Activated naive CD4-positive, alpha-beta T cell treated with anti-CD3 and anti-CD28 coated beads for 36 hours (primary cell): ENCODE measurements around the gene ADAMTSL4. TPM values are rescaled to one million over a fixed set of nuclear protein-coding genes. Genes with fewer than 3 reads are reported as not detected.
A peak's percentile ranks its signal among the peaks of the same experiment; 100 is the strongest.

Experiments
- CTCF ChIA-PET: fragments of 350-600 bp; sonication (Branson Sonifier 250); formaldehyde crosslinking; loops from one replicate; lab custom pipeline; 2021; ENCODE audit warnings: antibody characterized with exemption; lab: Charles Lee
- DNase-seq: peaks from one replicate; pipeline ENCODE4 v3.0.0-alpha.2; 2020
- H3K27ac Mint-ChIP-seq: one replicate; pipeline ENCODE4 v1.8.0; 2021; ENCODE audit warnings: mild to moderate bottlenecking, mixed read lengths
- H3K27me3 Mint-ChIP-seq: one replicate; pipeline ENCODE4 v1.8.0; 2021; ENCODE audit warnings: low read depth, mixed read lengths
- H3K36me3 Mint-ChIP-seq: one replicate; pipeline ENCODE4 v1.8.0; 2021; ENCODE audit warnings: low read depth, mixed read lengths
- H3K4me1 Mint-ChIP-seq: one replicate; pipeline ENCODE4 v1.8.0; 2021; ENCODE audit warnings: low read depth, mixed read lengths
- H3K4me3 Mint-ChIP-seq: one replicate; pipeline ENCODE4 v1.8.0; 2021; ENCODE audit warnings: mild to moderate bottlenecking, moderate library complexity, mixed read lengths
- H3K9me3 Mint-ChIP-seq: one replicate; pipeline ENCODE4 v1.8.0; 2021; ENCODE audit warnings: mixed read lengths
- intact Hi-C: fragments of 100-400 bp; cut with micrococcal nuclease; formaldehyde crosslinking; loops from one replicate; pipeline ENCODE4 v1.15.1; 2023
- total RNA-seq, 2 experiments: library from RNA; stranded (reverse); gene quantifications; one replicate each; pipeline ENCODE4 v1.2.3, GENCODE V29; 2021

The ADAMTSL4 gene
- total RNA-seq, 2 experiments from 2014 or later: 1.3 to 2.0 TPM

DNA sequence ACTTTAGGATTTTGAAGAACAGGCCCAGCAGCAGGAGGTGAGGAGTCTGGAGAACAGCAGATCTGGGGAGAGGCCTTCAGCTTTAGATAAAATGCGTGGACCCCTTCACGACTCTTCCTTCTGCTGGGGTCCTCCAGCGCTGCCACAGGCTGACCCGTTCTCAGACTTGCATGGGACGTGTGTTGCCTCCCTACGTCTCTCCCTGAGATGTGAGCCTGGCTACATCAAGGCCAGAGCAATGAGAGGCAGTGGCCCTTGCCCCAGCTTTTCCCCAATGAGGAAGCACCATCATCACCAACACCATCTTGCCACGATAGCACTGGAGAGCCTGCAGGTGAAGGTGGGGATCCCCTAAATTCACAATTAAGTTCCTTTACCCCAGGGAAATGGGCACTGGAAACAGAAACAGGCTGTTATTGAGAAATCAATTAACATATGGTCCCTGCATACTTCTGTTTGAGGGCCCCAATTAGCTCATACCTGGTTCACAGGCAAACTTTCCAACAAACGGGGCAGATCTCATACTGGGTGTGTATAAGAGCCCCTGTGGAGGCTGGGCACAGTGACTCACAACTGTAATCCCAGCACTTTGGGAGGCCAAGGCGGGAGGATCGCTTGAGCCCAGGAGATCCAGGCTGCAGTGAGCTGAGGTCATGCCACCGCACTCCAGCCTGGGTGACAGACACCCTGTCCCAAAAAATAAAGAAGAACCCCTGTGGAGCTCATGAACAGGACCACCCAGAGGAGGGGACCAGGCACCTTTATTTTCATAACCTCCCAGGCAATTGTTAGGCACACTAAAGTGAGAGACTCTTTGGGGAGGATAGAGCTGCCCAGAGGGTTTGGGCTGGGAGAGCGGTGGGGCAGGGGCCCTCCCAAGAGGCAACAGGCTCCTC lies 12.1 kb upstream of the ADAMTSL4 start:
- CTCF ChIA-PET: interaction anchor here (0.6 to 1.7 kb wide), 3 partner anchors 15 to 24 kb away, joined by 6 read pairs; no protein-coding TSS in a partner anchor
- no peaks in the 10 kb centered on the region for H3K36me3 Mint-ChIP-seq
- peaks cover 3% of the 10 kb centered on the region for H3K27me3 Mint-ChIP-seq
- no peak for DNase-seq
- intact Hi-C loops: no loop called here
- H3K4me1 Mint-ChIP-seq: peaks cover 2% of the 10 kb centered on the region
- H3K4me3 Mint-ChIP-seq: no peak overlapping the region
- H3K9me3 Mint-ChIP-seq: no peaks in the 10 kb centered on the region
- H3K27ac Mint-ChIP-seq: no peak overlapping the region

DNA sequence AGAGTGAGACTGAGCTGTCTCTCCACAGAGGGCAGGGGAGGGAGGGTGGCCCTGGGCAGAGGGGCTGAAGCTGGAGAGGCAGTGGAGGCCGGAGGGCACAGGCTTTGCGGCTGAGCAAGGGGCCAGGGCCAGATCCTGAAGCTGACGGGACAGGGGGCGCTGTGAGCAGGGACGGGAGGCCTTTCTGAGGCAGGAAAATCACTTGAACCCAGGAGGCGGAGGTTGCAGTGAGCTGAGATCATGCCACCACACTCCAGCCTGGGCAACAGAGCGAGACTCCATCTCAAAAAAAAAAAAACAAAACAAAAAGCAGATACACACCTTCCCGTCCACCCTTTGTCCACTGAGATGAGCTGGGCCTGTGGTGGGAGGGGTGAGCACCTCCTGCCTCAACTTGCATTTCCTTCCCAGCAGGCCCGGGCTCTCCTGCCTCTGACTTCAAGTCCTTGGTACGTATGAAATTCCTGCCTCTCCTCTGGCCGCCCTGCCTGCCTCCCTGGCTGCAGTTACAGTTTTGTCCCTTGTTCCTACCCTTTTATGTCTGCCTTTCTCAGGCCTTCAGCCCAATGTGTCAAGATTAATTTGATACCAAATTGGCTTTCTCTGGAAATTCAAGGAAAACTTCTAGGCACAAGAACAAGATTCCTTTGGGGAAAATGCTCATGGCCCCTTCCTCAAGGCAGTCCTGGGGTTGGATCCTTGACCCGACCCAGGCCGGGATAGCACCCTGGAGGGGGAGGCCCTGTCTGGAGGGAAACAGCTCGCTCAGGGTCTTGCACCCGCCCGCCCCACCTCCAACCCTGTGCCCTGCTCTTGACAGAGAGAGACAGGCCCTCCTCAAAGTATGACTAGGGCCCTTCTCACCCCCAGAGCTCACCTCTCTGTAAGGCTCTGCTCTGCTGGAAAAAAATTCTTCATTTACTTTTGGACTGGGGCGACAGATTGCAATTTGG lies 11.2 kb upstream of the ADAMTSL4 start:
- peaks cover 5% of the 10 kb centered on the region for H3K27me3 Mint-ChIP-seq
- intact Hi-C loops: no loop called here
- CTCF ChIA-PET: interaction anchor here (0.5 to 1.7 kb wide), 3 partner anchors 22 to 105 kb away, joined by 3 to 6 read pairs (median 6); no protein-coding TSS in a partner anchor
- H3K4me1 Mint-ChIP-seq: no peaks in the 10 kb centered on the region
- no peak for DNase-seq
- no peak overlapping the region for H3K4me3 Mint-ChIP-seq
- no peak overlapping the region for H3K27ac Mint-ChIP-seq
- H3K36me3 Mint-ChIP-seq: no peaks in the 10 kb centered on the region
- no peaks in the 10 kb centered on the region for H3K9me3 Mint-ChIP-seq

DNA sequence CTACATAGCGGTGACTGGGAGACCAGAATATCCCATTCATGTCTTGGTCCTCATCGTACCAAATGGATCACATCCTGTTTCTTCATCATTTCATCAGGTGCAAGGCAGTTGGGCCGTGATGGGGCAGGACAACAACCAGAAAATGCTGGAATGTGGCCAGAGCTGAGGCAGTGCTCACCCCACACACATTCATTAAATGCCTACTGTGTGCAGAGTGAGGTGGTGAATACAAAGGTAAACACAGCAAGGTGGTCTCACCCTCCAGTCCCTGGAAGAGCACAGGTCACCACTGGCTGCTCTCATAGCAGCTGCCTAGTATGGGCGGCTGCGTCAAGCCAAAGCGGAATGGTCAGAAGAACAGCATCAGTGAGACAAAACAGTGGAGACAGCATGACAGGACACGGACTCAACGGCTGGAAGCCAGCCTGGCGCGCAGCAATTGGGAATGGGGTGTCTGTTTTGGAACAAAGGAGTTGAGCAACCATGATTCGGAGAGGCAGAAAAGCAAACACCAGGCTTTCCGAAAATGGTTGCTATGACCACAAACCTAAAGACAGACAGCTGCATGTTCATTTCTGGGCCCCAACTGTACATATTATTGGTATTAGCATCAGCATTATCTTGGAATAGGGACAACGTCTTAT lies 5.6 kb upstream of the ADAMTSL4 start:
- DNase-seq: no peak
- Mint-ChIP-seq H3K4me1 (peaks cover 3% of the 10 kb centered on the region), H3K27me3 (peaks cover 13% of the 10 kb centered on the region), H3K36me3 (no peaks in the 10 kb centered on the region), H3K4me3 (no peak overlapping the region), H3K27ac (no peak overlapping the region), H3K9me3 (no peaks in the 10 kb centered on the region)
- intact Hi-C loops: no loop called here
- CTCF ChIA-PET: interaction anchor here (3.4 kb wide), 1 partner anchor 11 kb away, joined by 14 read pairs; no protein-coding TSS in a partner anchor

DNA sequence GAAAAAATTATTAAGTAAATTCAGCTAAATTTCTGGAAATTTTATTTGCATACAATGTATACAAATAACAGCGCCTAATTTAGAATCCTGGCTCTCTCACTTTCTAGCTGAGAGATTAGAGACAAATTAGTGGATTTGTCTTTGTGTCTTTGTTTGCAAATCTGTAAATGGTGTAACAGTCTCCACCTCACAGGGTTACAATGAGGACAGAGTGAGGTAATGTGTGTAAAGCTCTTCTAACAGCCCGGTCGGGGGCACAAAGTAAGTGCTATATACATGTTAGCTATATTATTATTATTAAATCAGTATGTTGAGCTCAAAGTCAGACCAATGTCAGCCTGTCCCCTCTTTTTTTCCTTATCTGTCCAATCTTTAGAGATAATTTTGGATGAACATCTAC lies 5.0 kb upstream of the ADAMTSL4 start:
- CTCF ChIA-PET: interaction anchor here (3.4 kb wide), 1 partner anchor 12 kb away, joined by 14 read pairs; no protein-coding TSS in a partner anchor
- no peak overlapping the region for H3K4me3 Mint-ChIP-seq
- peaks cover 3% of the 10 kb centered on the region for H3K4me1 Mint-ChIP-seq

DNA sequence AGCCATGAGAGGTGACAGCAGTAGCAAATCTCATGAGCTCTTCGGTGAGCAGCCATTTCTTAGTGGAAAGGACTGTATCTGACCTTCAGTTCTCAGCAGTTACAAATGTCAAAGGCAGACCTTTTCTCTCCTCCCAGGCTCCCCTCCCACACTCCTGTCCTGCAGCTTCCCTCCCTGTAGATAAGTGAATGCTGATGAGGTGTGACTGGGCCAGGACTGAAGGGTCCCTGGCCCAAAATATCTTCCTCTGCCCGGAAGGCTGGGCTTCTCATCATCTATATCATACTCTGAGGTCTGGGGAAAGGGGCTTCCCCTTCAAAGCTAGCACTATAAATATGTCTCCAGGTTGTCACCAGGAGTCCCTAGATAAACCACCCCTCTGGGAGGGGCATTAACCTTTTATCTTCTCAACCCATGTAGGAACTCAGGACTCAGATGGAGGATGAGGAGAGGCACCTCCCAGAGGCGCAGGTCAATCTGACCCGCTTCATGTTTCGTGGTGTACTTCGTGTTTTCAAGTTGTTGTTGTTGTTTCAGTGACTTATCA lies 3.6 kb upstream of the ADAMTSL4 start:
- CTCF ChIA-PET: interaction anchor here (3.4 kb wide), 1 partner anchor 13 kb away, joined by 14 read pairs; no protein-coding TSS in a partner anchor
- no peak for DNase-seq
- Mint-ChIP-seq H3K27me3 (peaks cover 23% of the 10 kb centered on the region), H3K9me3 (no peaks in the 10 kb centered on the region), H3K27ac (no peak overlapping the region), H3K4me3 (no peak overlapping the region), H3K36me3 (no peaks in the 10 kb centered on the region), H3K4me1 (peaks cover 9% of the 10 kb centered on the region)
- intact Hi-C loops: no loop called here

More for the DNA sequence above, 5.0 kb upstream of the ADAMTSL4 start:
- Mint-ChIP-seq H3K27me3 (peaks cover 13% of the 10 kb centered on the region), H3K36me3 (no peaks in the 10 kb centered on the region), H3K27ac (no peak overlapping the region), H3K9me3 (no peaks in the 10 kb centered on the region)
- DNase-seq: no peak
- intact Hi-C loops: no loop called here

DNA sequence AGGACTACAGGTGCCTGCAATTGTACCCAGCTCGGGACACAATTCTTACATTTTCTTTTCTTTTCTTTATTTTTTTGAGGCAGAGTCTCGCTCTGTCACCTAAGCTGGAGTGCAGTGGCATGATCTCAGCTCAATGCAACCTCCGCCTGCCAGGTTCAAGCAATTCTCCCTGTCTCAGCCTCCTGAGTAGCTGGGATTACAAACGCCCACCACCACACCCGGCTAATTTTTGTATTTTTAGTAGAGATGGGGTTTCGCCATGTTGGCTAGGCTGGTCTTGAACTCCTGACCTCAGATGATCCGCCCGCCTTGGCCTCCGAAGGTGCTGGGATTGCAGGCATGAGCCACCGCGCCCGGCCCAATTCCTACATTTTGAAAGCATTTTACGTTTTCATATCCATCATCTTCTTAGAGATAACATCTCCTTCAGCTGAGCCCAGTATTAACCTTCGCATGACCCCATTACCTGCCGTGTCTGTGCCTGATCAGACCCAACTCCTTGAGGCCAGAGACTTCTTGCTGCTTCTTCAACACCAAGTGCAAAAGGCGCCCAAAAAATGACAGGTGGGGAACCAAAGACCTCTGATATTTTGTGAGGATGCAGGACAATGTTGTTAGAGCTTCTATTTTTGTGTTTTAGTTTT lies 2.8 kb upstream of the ADAMTSL4 start:
- DNase-seq: no peak
- H3K9me3 Mint-ChIP-seq: no peaks in the 10 kb centered on the region
- CTCF ChIA-PET: interaction anchor here (0.6 to 3.4 kb wide), 3 partner anchors 14 to 69 kb away, joined by 3 to 14 read pairs (median 4); no protein-coding TSS in a partner anchor
- H3K36me3 Mint-ChIP-seq: no peaks in the 10 kb centered on the region
- intact Hi-C loops: no loop called here
- H3K27me3 Mint-ChIP-seq: peaks cover 31% of the 10 kb centered on the region
- peaks cover 18% of the 10 kb centered on the region for H3K4me1 Mint-ChIP-seq
- no peak overlapping the region for H3K27ac Mint-ChIP-seq
- H3K4me3 Mint-ChIP-seq: no peak overlapping the region

DNA sequence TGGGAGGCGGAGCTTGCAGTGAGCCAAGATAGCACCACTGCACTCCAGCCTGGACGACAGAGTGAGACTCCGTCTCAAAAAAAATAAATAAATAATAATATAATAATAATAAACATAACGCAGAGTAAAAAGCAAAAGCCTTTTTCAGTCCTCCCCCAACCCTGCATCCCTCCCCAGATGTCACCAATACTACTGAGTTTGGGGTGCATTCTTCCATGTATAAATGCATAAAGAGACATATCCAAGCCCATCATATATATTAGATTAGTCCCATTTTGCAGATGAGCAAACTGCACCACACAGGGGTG lies 930 bp upstream of the ADAMTSL4 start:
- peaks cover 33% of the 10 kb centered on the region for H3K27me3 Mint-ChIP-seq

DNA sequence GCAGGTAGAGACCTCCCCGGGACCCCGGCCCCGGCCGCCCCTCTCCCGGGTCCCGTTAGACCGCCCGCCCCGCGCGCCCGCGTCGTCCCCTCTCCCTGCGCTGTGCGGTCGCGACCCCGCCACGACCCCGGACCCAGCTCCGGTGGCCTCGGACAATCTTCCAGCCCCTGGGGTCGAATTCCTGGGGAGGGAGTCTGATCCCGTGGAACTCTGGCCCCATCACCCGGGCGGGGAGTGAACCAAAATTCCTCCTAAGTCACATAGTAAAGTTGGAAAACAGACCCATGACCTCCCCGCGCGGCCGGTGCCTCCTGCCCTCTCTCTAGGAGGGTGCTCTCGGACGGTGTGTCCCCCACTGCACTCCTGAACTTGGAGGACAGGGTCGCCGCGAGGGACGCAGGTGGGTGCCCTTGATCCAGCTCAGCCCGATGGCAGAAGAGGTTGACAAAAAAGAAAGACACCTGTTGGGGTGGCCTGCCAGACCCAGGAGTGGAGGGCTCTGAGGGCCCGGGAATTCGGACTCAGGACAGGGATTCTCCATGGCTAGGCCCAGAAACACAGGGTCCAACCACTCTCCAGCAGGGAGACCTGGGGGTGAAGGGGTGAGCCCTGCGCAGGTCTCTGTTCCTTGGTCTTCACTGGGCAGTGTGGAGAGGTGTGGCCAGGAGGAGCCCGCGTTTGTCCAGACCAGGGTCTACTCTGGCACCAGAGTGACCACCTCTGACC lies 451 bp downstream of the ADAMTSL4 start:
- Mint-ChIP-seq H3K27me3 (peaks cover 33% of the 10 kb centered on the region), H3K36me3 (no peaks in the 10 kb centered on the region), H3K4me1 (peaks cover 32% of the 10 kb centered on the region), H3K9me3 (no peaks in the 10 kb centered on the region), H3K27ac (no peak overlapping the region), H3K4me3 (peak overlapping the region; percentile 76)
- intact Hi-C loops: no loop called here
- CTCF ChIA-PET: interaction anchor here (1.1 to 2.4 kb wide), 4 partner anchors 10 to 129 kb away, joined by 3 to 20 read pairs (median 11); no protein-coding TSS in a partner anchor
- DNase-seq: no peak

More for the DNA sequence above, 930 bp upstream of the ADAMTSL4 start:
- no peak overlapping the region for H3K27ac Mint-ChIP-seq
- H3K9me3 Mint-ChIP-seq: no peaks in the 10 kb centered on the region
- H3K4me3 Mint-ChIP-seq: peak overlapping the region; percentile 69
- H3K4me1 Mint-ChIP-seq: peaks cover 32% of the 10 kb centered on the region
- no peak for DNase-seq
- CTCF ChIA-PET: interaction anchor here (0.6 to 2.4 kb wide), 10 partner anchors 12 to 546 kb away, joined by 3 to 16 read pairs (median 4); partner anchors contain the start of genes FALEC and MCL1
- H3K36me3 Mint-ChIP-seq: no peaks in the 10 kb centered on the region
- intact Hi-C loops: no loop called here

DNA sequence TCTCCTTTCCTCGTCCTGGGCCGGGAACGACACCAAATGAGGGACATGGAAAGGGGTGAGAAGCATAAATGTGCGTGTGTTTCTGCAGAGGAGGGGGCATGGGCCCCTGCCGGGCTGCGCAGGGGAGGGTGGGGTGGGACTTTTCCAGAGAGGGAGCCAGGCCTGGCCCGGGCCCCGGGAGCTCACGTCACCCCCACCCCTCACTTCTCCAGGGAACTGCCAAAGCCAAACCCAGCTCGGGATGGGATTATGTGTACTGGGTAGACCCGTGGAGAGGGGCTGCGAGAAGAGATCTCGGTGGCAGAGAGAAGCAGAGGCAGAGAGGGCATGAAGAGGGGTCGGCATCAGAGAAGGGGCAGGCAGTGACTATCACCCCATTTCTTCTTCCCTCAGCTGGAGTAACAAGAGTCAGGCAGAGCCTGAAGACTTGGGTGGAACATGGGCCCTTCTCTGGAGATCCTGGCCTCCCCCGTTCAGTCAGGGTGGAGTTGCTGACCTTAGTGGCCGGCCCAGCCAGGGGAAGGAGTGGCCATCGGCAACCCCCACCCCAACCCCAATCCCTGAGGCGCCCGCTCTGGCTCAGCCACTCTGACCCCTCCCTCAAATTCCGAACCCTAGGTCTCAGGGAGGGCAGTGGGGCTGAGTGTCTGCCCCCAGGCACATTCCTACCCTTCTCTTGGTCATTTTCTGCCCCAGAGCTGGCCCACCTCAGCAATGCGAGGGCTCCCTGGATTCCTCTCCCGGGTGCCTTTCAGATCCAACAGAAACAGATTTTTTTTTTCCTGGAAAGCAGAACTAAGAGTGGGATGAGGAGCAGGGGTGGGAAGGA lies 1.2 kb downstream of the ADAMTSL4 start:
- CTCF ChIA-PET: interaction anchor here (1.7 to 2.4 kb wide), 3 partner anchors 10 to 70 kb away, joined by 6 to 20 read pairs (median 8); no protein-coding TSS in a partner anchor
- intact Hi-C loops: no loop called here
- peak overlapping the region; percentile 76 for H3K4me3 Mint-ChIP-seq

More for the DNA sequence above, 1.2 kb downstream of the ADAMTSL4 start:
- no peak overlapping the region for H3K27ac Mint-ChIP-seq
- H3K36me3 Mint-ChIP-seq: no peaks in the 10 kb centered on the region
- H3K9me3 Mint-ChIP-seq: no peaks in the 10 kb centered on the region
- H3K4me1 Mint-ChIP-seq: peaks cover 32% of the 10 kb centered on the region
- H3K27me3 Mint-ChIP-seq: peaks cover 33% of the 10 kb centered on the region
- DNase-seq: no peak
